Epithelial cell of proximal tubule (primary cell): ENCODE data around the gene KPNA1. TPM values are rescaled to one million over a fixed set of nuclear protein-coding genes. Genes with fewer than 3 reads are reported as not detected.

ENCODE experiments used
- DNase-seq: peaks from one replicate; pipeline ENCODE4 v3.0.0-alpha.2; 2011; ENCODE audit warnings: low read depth
- H3K4me3 ChIP-seq: 2 replicates; pipeline ENCODE4 v1.5.1; 2011; ENCODE audit warnings: low read depth, mild to moderate bottlenecking, low read length
- total RNA-seq: library from RNA; depleted of rRNA; stranded (reverse); fragments of >200 nt; gene quantifications from 2 replicates; pipeline ENCODE4 v1.2.3, GENCODE V29; 2015
- TF ChIP-seq, protein P1 (sequence below): conservative IDR thresholded peaks from 2 replicates; pipeline ENCODE4 v1.5.1; 2012; ENCODE audit warnings: low read depth, mild to moderate bottlenecking, low read length

The KPNA1 gene
- 14.8 and 17.9 TPM in 2 replicates for total RNA-seq

DNA sequence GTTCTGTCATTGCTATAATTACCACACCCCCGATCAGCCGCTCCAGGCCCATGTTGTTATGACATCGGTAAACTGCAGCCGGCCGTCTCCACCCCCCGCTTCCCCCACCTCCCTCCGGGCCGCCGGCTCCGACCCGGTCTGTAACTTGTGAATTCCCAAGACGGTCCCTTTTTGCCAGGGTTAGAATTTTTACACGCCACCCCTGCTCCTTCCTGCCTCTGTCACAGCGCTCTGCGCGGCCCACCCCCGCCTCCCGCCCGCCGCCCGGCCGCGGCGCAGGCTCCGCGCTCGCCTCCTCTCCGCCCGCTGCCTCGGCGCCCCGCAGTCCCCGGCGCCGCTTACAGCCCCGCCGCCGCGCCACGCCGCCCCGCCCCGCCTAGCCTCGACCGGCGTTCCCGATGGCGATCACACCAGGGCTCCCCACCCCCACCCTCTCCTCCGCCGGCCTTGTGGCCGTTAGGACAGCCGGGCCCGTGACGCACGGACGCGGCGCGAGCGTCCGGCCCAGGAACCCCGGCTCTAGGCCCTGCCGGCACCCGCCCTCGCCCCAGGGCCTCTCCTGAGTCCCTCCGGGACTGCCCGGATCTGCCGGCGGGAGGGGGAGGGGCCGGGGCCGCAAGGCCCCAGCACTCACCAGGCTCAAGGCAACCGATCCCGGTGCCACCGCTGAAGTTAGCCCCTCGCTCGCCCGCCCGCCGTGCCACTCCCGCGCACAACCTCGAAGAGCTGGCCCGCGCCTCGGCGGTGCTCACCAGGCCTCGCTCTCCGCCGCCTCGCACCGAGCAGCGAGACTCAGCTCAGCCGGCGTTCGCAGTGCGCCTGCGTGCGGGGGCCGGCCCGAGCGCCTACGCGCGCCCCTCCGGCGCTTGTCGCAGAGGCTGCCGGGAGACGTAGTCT is at the start of gene KPNA1:
Gene KPNA1, minus strand, starts transcription at position 817 of the 897 bp plus-strand sequence. CDS start 18,374 bp downstream, outside the sequence.
- TF ChIP-seq, protein P1, sequence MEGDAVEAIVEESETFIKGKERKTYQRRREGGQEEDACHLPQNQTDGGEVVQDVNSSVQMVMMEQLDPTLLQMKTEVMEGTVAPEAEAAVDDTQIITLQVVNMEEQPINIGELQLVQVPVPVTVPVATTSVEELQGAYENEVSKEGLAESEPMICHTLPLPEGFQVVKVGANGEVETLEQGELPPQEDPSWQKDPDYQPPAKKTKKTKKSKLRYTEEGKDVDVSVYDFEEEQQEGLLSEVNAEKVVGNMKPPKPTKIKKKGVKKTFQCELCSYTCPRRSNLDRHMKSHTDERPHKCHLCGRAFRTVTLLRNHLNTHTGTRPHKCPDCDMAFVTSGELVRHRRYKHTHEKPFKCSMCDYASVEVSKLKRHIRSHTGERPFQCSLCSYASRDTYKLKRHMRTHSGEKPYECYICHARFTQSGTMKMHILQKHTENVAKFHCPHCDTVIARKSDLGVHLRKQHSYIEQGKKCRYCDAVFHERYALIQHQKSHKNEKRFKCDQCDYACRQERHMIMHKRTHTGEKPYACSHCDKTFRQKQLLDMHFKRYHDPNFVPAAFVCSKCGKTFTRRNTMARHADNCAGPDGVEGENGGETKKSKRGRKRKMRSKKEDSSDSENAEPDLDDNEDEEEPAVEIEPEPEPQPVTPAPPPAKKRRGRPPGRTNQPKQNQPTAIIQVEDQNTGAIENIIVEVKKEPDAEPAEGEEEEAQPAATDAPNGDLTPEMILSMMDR, result no peak
- peak within 1 kb of the TSS; percentile 88 for H3K4me3 ChIP-seq
- no peak for DNase-seq

DNA sequence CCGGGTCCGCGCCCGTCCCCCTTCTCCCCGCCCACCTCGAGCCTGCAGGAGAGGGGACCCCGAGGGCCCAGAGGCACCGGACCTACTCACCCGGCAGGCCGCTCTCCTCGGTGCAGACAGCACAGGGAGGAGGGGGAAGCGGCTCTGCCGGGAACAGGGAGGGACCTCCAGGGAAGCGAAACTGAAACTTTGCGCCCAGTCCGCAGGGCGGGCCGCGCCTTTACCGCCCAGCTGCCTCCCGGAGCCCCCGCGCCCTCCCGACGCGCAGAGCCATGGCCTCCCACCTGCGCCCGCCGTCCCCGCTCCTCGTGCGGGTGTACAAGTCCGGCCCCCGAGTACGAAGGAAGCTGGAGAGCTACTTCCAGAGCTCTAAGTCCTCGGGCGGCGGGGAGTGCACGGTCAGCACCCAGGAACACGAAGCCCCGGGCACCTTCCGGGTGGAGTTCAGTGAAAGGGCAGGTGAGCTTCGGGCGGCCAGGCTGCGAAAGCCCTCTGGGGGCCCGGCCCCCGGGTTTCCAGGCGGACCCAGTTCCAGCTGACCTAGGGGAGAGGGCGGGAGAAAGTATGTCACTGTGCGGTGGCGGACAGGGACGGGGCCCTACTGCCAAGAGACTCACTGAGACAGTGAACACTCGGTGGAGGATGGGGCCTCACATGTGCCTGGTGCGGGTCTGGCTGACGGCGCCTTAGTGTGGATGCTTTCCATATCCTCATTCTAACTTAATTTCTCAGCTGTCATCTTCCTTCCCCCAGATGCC is 49.6 kb upstream of the KPNA1 start, which contains the start of the genes DTX3L and PARP9:
Gene DTX3L, plus strand, starts transcription at position 184 of the 758 bp plus-strand sequence. Its CDS starts 89 bp downstream, at position 273.
Gene PARP9, minus strand, starts transcription at position 146 of the 758 bp plus-strand sequence. CDS start 4,680 bp downstream, outside the sequence.
- no peak for DNase-seq
- H3K4me3 ChIP-seq, result peak within 1 kb of the TSS; percentile 87
- TF ChIP-seq, protein P1, result no peak

DNA sequence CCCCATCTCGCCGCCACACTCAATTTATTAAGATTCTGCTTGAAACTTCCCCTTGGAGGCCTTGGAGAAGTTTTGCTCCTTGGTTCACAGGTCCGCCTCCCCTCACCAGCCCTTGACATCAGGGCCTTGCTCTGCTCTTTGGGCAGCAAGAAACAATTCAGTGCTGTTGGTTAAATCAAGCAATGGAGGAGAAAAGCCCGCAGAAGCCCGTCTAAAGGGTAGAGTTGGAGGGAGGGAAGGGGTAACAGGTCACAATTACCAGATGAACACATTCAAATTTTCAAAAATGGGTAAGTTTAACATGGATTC is 48.9 kb upstream of the KPNA1 start:
- TF ChIP-seq, protein P1, result no peak
- no peak for DNase-seq
- peak overlapping the region; percentile 87 for H3K4me3 ChIP-seq

DNA sequence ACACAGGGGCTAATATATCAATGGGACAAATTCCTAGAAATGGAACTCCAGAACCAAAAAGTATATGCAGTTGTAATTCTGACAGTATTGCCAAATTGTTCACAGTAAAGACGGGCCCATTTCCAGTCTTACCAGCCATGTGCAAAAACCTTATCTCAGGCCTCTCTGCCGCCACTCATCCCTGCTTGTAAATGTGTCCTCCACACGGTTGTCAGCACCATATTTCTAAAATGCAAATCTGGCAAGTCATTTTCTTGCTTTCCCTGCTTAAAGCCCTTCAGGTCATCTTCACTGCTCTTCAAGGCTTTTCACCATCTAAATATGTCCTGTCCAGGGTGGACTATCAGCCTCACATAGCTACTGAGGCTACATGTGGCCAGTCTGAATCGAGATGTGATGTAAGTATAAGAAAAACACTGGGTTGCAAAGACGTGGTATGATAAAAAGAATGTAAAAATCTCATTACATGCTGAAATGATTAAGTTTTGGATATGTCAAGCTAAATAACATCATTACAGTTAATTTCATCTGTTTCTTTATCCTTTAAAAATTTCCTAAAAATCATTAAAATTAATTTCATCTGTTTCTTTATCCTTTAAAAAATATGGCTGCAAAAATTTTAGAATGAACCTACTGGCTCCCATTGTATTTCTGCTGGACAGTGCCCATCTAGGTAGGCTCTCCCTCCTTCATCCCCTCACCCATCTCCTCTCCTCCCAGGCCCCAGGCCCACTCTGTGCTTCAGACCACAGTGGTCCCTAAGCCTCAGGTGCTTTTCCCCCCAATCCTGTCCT is 48.4 kb upstream of the KPNA1 start:
- TF ChIP-seq, protein P1, result no peak
- DNase-seq, result no peak
- peak overlapping the region; percentile 87 for H3K4me3 ChIP-seq

DNA sequence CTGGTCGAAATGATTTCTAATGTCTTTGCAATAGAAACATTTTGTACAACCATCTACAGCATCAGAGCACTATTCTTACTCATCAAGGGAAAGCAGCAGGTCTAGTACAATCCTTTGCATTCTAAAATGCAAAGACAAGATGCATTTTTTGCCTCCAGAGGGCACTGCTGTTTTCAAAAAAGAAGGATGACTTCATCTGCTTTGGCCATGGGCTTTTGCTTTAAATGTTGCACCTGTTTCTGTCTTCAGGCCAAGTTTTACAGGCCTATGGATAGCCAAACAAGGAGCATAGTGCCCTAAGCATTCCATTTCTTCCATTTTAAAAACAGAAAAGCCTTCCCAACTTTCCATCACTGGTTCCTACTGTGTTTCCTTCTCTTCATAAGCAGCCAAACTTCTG is 45.9 kb upstream of the KPNA1 start:
- no peak overlapping the region for H3K4me3 ChIP-seq
- DNase-seq, result peak; percentile 22
- TF ChIP-seq, protein P1, result peak; percentile 77

DNA sequence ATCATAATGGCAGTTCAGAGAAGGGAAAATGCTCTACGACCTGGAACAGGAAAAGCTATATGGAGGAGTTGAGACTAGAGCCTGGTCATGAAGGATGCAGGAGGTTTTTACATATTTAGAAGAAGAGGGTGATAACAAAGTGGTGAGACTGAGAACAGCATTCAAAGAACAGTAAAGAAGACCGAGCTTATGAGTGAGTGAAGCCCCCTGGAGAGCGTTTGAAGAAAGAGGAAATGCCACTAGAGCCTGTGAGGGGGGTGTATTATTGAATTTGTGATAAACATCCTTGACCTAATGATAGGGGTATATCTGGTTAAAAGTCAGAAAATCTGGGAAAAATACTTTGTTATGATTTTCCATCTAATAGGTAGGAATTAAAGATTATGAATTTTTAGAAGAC is 45.2 kb upstream of the KPNA1 start:
- DNase-seq, result no peak
- no peak overlapping the region for H3K4me3 ChIP-seq
- TF ChIP-seq, protein P1, result no peak
